Measurements from ENCODE around the gene C4orf50.

The C4orf50 gene

DNA sequence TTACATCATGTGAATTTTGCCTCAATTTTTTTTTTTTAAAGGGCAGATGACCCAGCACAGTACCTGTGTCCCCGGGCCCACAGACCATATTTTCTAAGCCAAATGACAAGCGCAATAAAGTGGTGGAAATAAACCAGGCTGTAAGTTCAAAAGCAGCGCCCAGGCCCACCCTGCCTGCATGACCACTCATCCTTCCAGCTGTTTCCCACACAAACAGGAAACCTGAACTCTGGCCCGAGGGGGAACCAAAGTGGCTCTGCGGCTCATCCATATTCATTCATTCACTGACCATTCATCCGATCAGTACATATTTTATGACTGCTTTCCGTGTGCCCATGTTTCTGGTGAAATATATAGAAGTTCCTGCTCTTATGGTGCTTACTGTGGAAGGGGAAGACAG lies 91.6 kb downstream of the C4orf50 start:
- H3K9me3 ChIP-seq (ENCODE audit: low read length), result no peaks in the 10 kb centered on the region

DNA sequence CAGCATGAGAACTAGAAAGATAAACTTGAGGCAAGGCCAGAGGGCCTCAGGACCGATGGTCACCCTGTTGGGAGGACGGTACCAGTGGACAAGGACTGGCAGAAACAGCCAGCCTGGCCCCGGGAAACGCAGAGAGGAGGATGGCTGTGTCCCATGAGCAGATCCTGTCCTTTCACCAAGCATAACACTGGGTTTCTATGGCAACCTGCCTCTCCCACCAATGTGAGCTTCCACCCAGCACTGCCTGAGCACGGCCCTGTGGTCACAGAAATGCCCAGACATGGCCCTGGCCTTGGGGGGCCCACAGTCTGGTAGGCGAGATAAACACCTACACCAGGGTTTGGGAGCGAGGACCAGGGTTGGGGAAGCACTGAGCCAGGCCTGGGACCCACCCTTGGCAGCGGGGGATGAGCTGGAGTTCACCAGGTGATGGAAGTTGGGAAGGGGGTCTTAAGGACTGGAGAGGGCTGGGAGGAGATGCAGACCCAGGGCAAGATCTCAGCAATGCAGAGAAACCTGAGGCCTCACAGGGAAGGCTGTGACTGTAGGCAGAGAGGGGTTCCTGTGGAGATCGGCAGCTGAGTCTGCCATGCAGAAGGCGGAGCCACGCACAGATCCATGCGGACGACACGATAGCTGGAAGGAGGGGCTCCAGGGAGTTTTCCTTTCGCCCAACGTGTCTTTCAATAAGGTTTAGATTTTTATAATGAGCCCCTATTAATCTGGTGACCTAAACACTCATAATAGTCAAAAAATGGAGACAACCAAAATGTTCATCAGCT lies 92.6 kb downstream of the C4orf50 start:
- no peak overlapping the region for H3K27ac ChIP-seq (ENCODE audit: low read depth, low read length, poor library complexity, severe bottlenecking)
- no peak overlapping the region for H3K4me2 ChIP-seq (ENCODE audit: low read length)
- no peak overlapping the region for H3K4me3 ChIP-seq (ENCODE audit: low read depth, low read length, poor library complexity, severe bottlenecking)
- no peaks in the 10 kb centered on the region for H4K20me1 ChIP-seq (ENCODE audit: insufficient read depth, low read length)
- no peaks in the 10 kb centered on the region for H3K9me3 ChIP-seq (ENCODE audit: low read length)
- H3K9ac ChIP-seq (ENCODE audit: low read length), result no peak overlapping the region
- H3K9me2 ChIP-seq (ENCODE audit: low read depth, low read length), result no peaks in the 10 kb centered on the region
- H3K4me1 ChIP-seq (ENCODE audit: insufficient read depth, low read length, severe bottlenecking), result no peaks in the 10 kb centered on the region
- no peaks in the 10 kb centered on the region for H3K27me3 ChIP-seq (ENCODE audit: insufficient read depth, low read length)
- TF ChIP-seq, protein P1, sequence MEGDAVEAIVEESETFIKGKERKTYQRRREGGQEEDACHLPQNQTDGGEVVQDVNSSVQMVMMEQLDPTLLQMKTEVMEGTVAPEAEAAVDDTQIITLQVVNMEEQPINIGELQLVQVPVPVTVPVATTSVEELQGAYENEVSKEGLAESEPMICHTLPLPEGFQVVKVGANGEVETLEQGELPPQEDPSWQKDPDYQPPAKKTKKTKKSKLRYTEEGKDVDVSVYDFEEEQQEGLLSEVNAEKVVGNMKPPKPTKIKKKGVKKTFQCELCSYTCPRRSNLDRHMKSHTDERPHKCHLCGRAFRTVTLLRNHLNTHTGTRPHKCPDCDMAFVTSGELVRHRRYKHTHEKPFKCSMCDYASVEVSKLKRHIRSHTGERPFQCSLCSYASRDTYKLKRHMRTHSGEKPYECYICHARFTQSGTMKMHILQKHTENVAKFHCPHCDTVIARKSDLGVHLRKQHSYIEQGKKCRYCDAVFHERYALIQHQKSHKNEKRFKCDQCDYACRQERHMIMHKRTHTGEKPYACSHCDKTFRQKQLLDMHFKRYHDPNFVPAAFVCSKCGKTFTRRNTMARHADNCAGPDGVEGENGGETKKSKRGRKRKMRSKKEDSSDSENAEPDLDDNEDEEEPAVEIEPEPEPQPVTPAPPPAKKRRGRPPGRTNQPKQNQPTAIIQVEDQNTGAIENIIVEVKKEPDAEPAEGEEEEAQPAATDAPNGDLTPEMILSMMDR (IDR thresholded peaks at IDR 0.05; ENCODE audit: low read length), result no peak
- TF ChIP-seq EZH2 (IDR thresholded peaks at IDR 0.05; ENCODE audit: borderline replicate concordance, low read length), result no peak
- no peaks in the 10 kb centered on the region for H3K36me3 ChIP-seq (ENCODE audit: insufficient read depth, low read length)
- no peak overlapping the region for H2AFZ ChIP-seq (ENCODE audit: low read length)
- no peaks in the 10 kb centered on the region for H3K79me2 ChIP-seq (ENCODE audit: insufficient read depth, low read length)
- H3F3A ChIP-seq (ENCODE audit: insufficient read depth, low read length), result no peaks in the 10 kb centered on the region

More for the DNA sequence above, 91.6 kb downstream of the C4orf50 start:
- H3K9me2 ChIP-seq (ENCODE audit: low read depth, low read length), result no peaks in the 10 kb centered on the region
- H3F3A ChIP-seq (ENCODE audit: insufficient read depth, low read length), result no peaks in the 10 kb centered on the region
- no peak overlapping the region for H3K4me2 ChIP-seq (ENCODE audit: low read length)
- no peaks in the 10 kb centered on the region for H4K20me1 ChIP-seq (ENCODE audit: insufficient read depth, low read length)
- H3K36me3 ChIP-seq (ENCODE audit: insufficient read depth, low read length), result no peaks in the 10 kb centered on the region
- H3K27ac ChIP-seq (ENCODE audit: low read depth, low read length, poor library complexity, severe bottlenecking), result no peak overlapping the region
- no peaks in the 10 kb centered on the region for H3K27me3 ChIP-seq (ENCODE audit: insufficient read depth, low read length)
- H3K9ac ChIP-seq (ENCODE audit: low read length), result no peak overlapping the region
- no peaks in the 10 kb centered on the region for H3K79me2 ChIP-seq (ENCODE audit: insufficient read depth, low read length)
- TF ChIP-seq, protein P1 (IDR thresholded peaks at IDR 0.05; ENCODE audit: low read length), result no peak
- TF ChIP-seq EZH2 (IDR thresholded peaks at IDR 0.05; ENCODE audit: borderline replicate concordance, low read length), result no peak
- H2AFZ ChIP-seq (ENCODE audit: low read length), result no peak overlapping the region
- no peak overlapping the region for H3K4me3 ChIP-seq (ENCODE audit: low read depth, low read length, poor library complexity, severe bottlenecking)
- no peaks in the 10 kb centered on the region for H3K4me1 ChIP-seq (ENCODE audit: insufficient read depth, low read length, severe bottlenecking)

DNA sequence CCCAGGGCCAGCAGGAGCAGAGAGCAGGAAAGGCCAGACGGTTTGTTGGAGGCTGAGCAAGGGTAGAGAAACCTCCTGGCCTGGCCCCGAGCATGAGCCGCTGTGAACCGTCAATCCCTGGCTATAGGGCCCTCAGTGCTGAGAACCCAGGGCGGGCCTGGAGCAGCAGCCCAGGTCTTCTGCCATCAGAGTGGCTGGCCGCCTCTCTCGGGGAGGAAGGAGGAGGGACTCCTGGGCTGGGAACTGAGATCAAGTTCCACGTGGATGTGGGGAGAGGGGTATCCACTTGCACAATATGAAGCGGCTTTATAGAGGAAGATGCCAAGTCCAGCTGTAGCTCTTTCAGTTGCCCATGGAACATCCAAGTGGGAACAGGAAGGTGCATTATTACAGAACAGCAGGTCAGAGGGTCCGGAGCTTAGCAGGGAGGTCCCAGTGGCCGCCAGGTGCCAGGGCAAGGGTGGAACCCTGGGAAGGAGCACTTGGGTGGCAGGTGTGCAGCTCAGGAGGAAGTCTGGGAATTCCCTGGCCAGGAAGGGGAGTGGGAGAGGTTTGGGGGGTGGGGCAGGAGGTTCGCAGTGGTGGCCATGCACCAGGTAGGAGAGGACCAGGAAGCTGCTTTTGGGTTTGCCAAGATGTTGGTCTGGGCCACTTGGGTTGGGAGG lies 93.6 kb downstream of the C4orf50 start:
- Histone ChIP-seq H3K27ac (ENCODE audit: low read depth, low read length, poor library complexity, severe bottlenecking) (no peak overlapping the region), H3K4me1 (ENCODE audit: insufficient read depth, low read length, severe bottlenecking) (no peaks in the 10 kb centered on the region), H3K36me3 (ENCODE audit: insufficient read depth, low read length) (no peaks in the 10 kb centered on the region), H3K4me2 (ENCODE audit: low read length) (no peak overlapping the region), H3F3A (ENCODE audit: insufficient read depth, low read length) (no peaks in the 10 kb centered on the region), H3K9me3 (ENCODE audit: low read length) (no peaks in the 10 kb centered on the region), H3K27me3 (ENCODE audit: insufficient read depth, low read length) (no peaks in the 10 kb centered on the region), H2AFZ (ENCODE audit: low read length) (no peak overlapping the region), H3K79me2 (ENCODE audit: insufficient read depth, low read length) (no peaks in the 10 kb centered on the region), H3K9ac (ENCODE audit: low read length) (no peak overlapping the region), H3K4me3 (ENCODE audit: low read depth, low read length, poor library complexity, severe bottlenecking) (no peak overlapping the region), H3K9me2 (ENCODE audit: low read depth, low read length) (no peaks in the 10 kb centered on the region), H4K20me1 (ENCODE audit: insufficient read depth, low read length) (no peaks in the 10 kb centered on the region)
- TF ChIP-seq, protein P1 (IDR thresholded peaks at IDR 0.05; ENCODE audit: low read length), result no peak
- TF ChIP-seq EZH2 (IDR thresholded peaks at IDR 0.05; ENCODE audit: borderline replicate concordance, low read length), result no peak

Measured in OCI-LY1 (cell line).